ENCODE results near the gene CD63. TPM values are rescaled to one million over a fixed set of nuclear protein-coding genes. Genes with fewer than 3 reads are reported as not detected.

CD63 gene
- total RNA-seq, 1 donor from 2014 or later: 870 TPM

DNA sequence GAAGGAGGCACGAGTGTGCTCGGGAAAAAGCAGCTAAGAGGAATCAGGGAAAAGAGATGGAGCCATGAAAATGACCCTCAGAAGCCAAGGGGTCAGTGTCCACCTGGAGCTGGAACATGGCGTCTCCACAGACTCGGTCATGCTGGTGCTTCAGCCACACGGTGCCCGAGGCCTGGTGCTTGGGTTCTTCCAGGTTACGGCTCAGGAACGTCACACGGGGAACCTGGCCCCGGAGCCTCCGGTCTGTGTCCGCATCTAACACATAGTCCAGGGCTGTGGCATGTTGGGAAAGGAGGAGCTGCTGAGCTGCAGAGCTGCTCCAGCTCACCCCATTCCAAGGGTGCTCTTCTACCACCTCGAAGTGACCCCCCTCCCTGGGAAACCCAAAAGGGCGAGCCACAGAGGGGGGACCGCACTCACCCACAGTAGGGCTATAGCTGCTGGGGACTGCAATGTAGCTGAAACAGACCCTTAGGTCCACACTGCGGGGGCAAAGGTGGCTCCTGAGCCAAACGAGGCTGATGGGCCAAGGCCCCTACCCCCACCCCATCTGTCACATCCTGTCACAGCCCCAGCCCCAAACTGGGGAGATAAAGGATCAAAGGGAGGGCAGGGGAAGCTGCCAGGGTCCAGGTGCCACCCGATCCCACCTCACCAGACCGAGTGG, 31.9 kb downstream of the CD63 start:
- no peak for ATAC-seq
- peak; percentile 49 for DNase-seq (ENCODE audit: low spot score)
- intact Hi-C loops (cut with DNase I): no loop called here

DNA sequence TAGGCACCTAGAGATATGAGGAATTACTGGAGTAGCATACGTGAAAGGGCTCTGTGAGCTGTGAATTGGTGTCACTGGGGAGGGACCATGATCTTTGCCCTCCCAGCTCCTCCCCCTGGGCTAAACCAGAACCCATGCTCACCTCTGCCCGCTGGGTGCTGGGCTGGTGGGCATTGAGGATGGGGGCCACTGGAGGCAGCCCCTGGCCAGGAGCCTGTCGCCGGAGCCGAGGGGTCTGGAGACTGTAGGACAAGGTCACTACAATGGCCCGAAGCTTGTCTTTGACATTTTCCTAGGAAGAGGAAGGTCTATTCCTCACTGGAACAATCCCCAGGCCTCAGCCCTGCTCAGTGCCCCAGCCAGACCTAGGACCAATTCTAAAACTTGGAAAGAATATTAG, 32.7 kb downstream of the CD63 start:
- ATAC-seq: no peak
- DNase-seq (ENCODE audit: low spot score): peak; percentile 28
- intact Hi-C loops (cut with DNase I): no loop called here

DNA sequence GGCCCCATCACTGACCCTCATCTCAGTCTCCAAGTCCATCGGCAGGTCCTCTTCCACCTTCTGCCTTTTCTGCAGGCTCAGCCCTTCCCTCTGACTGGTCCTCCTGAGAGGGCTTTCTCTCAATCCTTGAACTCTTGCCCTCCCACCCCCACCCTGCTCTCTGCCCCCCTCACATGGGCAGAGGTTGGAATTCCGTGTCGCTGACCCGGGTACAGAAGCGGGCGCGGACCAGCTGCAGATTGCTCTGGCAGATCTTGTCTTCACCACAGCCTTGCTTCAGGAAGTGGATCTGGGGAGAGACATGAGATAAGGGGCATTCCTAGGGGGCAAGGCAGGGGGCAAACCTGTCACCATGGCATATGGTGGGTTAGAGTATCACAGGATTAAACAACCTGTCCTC, 33.5 kb downstream of the CD63 start:
- intact Hi-C loops (cut with DNase I): no loop called here
- ATAC-seq: no peak
- peak; percentile 48 for DNase-seq (ENCODE audit: low spot score)

DNA sequence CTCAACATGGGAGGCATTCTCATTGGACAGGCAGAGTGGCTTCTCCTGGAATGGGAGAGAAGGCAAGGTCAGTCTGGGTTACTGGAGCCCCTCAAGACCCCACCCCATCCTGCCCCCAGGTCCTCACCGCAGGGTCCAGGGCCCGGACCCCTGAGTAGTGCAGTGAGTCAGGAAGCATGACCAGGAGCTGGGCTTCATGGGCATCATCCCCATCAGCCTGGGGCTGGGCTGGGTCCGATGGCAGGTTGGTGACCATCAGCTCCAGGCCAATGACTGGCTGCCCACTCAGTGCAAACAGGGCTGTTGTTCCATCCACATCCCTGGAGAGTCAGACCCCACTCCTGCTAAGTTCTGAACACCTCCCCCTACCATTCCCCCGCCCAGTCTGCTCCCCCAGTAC, 34.2 kb downstream of the CD63 start:
- intact Hi-C loops (cut with DNase I): no loop called here
- ATAC-seq (no peak), DNase-seq (ENCODE audit: low spot score) (peak; percentile 33)

DNA sequence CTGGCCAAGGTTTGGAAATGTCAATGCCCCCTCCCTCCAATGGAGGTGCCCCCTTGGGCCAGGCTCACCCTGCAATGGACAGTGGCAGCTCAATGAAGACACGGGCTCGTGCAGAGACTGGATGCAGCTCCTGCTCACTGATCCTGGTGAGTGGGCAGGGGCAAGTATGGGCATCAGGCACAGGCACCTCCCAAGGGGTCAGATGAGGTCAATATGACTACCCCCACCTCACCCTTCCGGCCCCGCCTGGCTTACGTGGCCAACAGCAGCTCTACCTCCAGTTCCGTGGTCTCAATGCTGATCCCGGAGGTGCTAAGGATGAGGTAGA, 34.7 kb downstream of the CD63 start:
- intact Hi-C loops (cut with DNase I): no loop called here
- ATAC-seq (no peak), DNase-seq (ENCODE audit: low spot score) (peak; percentile 49)

DNA sequence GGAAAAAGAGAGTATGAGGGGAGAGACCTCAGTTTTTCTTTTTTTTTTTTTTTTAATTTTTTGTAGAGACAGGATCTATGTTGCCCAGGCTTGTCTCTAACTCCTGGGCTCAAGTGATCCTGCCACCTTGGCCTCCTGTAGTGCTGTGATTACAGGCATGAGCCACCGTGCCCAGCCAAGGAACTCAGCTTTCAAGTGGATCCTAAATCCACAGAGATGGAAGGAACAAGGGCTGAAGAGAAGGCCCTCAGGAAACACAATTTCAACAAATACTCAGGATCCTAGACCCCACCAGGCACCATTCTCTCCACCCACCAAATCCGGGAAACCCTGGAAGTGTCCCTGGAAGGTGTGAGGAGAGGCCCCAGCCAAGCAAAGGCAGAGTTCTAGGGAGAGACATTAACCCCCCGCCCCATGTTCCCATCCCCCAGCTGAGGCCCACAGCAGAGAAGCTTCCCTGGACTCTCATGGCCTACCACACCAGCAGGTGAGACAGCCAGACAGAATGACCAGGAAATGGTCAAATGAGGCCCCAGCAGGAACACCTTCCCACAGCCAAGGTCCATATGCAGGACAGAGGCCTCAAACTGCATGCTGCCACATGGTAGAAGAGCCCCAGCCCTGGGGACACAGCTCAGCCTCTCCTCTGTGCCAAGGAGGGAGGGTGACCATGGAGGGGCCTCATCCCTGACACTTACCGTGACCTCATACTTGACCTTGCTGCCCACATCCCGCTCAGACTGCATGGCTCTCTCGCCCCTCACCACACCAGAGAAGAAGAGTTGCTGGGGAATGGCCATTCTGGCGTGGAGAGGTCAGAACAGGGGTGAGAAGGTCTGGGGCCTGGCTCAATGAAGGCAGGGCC, 35.3 kb downstream of the CD63 start:
- intact Hi-C loops (cut with DNase I): no loop called here
- DNase-seq (ENCODE audit: low spot score) (peak; percentile 25), ATAC-seq (no peak)

DNA sequence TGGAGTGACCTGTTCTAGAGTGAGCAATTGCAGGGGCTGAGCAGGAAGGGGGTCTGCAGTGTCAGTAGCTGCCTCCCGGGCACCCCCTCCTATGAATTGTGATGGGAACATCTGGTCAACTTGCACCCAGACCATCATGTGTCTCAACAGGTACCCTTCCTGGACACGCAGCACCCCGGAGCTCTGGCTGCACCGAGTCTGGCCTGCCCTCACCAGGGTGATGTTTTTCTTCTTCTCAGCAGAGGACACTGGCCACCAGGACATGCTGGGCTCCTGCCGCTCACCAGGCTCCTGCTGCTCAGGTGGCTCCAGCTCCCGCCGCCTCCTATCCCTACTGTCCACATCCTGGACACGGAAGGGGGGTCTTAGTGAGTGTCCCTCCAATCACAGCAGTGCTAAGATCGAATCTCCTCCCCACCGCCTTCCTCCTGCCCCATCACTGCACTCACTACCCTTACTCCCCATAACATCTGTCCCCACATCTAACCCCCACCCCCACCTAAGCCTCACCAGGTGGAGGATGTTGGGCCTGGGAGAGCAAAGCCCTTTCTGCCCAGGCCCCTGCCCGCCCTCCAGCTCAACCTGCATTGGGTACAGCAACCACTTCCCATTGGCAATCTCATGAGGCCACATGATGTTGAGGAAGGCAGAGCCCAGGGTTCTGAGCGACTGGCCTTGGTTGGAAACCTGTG, 36.0 kb downstream of the CD63 start:
- DNase-seq (ENCODE audit: low spot score): peak; percentile 31
- intact Hi-C loops (cut with DNase I): no loop called here
- no peak for ATAC-seq

DNA sequence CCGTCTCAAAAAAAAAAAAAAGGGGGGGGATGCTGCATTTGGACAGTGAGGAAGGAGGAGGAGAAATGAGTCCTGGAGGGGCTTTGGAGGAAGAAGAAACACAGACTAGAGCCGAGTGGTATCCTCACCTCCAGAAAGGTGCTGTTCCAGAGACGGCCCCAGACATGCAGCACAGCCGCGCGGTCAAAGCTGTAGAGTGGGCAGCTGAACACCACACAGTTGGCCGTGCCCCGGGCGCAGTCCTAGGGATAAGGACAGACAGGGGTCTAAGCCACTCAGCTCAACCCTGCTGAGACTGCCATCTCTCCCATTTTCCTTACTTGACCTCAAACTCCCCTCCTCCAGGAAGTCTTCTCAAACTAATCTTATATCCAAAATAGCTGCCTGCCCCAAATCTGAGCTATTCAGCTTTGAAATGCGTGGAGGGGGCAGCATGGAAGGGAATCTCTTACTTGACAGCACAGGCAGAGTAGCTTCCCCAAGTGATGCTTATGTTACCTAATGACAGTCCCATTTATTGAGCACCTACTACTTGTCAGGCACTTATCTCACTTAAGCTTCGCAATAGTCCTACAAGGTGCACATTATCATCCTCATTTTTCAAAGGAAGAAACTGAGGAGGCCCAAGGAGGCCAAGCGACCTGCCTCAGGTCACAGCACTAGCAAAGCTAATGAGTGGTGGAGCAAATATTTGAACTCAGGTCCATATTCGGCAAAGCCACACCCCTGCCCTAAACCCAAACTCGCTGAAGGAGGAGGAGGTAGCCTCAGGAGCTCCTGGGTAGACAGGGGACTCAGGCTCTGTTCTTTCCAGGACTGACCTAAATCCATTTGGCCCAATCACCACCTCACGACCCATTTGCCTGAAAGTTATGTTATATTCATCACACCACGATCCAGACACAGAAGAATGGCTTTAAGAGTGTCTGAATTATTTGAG, 39.8 kb downstream of the CD63 start:
- no peak for ATAC-seq

DNA sequence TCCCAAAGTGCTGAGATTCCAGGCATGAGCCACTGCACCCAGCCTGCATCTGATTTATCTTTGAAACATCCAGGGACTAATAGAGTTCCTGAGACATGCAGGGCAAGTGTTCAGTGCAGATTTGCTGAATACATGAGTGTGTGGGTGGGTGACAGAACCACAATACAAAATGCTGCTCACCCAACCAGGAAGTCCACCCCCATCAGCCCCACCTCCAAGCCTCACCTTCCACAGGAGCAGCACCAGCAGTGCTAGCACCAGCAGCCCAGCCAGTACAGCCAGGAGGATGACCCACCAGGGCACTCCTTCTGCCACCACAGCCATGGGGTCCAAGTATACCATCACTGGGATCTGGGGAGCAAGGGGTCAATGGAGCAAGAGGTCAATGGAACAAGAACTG, 41.1 kb downstream of the CD63 start:
- DNase-seq (ENCODE audit: low spot score) (peak; percentile 44), ATAC-seq (no peak)
- intact Hi-C loops (cut with DNase I): no loop called here

More for the DNA sequence above, 39.8 kb downstream of the CD63 start:
- DNase-seq (ENCODE audit: low spot score): peak; percentile 43
- intact Hi-C loops (cut with DNase I): no loop called here

DNA sequence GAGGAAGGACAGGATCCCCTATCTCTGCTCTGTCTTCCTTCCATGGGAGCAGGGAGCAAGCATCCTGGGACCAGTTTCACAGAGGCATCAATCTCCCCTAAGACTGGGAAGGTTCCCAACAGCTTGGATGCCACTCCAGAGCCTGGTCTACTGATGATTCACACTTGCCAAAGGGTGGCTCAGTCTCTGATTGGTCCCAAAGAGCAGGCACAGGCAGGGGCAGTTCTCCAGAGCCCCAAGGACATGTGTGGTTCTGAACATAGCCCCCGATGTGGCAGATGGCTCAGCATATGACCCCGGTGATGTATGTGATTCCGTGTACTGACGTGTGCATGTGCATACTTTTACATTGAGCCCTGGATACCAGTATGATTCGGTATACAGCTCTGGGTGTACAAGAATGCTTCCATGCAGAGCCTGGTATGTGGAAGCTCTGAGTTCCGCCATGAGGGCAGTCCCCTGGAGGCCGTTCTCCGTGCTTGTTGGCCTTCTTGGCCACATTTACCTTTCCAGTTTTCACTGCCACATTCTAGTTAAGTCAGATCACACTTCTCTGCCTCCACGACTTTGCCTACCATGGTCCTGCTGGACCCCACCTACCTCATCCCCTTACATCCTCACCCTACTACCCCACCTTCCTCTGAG, 42.3 kb downstream of the CD63 start:
- intact Hi-C loops (cut with DNase I): no loop called here
- ATAC-seq: no peak
- peak; percentile 8 for DNase-seq (ENCODE audit: low spot score)

DNA sequence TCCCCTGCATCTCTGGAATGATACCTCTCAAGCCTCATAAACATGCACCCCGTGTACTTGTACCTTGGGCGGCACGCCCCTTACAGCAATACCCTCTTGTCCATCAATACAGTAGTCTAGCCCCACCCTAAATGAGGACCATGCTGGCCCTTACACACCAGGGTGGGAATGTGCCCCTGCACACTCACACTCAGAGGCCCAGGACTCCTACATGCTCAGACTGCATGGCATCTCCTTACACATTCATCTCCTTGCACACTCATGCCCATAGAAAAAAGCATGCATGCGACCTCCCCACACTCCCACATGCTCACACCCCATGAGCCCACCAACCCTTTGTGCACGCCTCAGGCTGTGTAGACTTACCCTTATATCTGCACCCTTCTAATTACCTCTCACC, 43.1 kb downstream of the CD63 start:
- ATAC-seq: no peak
- DNase-seq (ENCODE audit: low spot score): peak; percentile 33
- intact Hi-C loops (cut with DNase I): no loop called here

DNA sequence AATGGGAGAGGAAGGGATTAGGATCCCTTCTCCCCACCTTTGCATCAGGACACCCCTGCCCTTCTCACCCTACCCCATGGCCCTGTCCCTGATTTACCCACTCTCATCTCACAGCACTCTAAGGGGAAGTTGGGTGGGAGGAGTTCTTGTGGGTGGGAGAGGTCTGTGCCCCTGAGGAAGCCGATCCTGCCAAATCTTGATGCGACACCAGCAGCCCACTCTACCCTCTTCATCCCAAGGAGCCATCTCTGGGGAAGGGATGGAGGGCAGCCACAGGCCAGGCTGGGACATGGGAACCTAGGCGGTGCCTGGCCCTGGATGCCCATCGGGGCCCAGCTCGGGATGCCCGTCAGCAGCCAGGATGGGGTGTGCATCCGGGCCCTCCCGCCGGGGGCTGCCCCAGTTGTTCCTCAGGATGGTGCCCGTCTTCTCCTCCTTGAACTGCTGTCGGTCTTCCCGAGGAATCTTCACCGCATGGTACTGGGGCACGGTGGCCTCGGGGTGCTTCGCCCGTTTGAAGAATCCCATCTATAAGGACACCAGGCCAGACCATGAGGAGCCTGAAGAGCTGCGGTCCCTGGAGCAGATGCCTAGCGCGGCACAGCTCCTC, 43.9 kb downstream of the CD63 start:
- intact Hi-C loops (cut with DNase I): no loop called here
- ATAC-seq (no peak), DNase-seq (ENCODE audit: low spot score) (peak; percentile 52)

DNA sequence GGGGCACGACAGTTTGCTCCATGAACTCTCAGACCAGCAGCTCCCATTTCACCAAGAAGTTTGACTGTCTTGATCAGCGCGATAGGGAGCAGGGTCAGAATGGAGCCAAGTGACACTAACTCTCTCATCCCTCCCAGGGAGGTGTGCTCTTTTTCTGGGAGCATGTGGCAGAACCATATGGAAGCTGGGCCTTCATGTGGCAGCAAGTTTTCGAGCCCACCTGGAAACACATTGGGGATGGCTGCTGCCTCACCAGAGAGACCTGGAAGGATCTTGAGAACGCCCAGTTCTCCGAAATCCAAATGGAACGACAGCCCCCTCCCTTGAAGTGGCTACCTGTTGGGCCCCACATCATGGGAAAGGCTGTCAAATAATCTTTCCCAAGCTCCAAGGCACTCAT, 45.1 kb downstream of the CD63 start:
- ATAC-seq: no peak
- intact Hi-C loops (cut with DNase I): no loop called here
- DNase-seq (ENCODE audit: low spot score): peak; percentile 17

DNA sequence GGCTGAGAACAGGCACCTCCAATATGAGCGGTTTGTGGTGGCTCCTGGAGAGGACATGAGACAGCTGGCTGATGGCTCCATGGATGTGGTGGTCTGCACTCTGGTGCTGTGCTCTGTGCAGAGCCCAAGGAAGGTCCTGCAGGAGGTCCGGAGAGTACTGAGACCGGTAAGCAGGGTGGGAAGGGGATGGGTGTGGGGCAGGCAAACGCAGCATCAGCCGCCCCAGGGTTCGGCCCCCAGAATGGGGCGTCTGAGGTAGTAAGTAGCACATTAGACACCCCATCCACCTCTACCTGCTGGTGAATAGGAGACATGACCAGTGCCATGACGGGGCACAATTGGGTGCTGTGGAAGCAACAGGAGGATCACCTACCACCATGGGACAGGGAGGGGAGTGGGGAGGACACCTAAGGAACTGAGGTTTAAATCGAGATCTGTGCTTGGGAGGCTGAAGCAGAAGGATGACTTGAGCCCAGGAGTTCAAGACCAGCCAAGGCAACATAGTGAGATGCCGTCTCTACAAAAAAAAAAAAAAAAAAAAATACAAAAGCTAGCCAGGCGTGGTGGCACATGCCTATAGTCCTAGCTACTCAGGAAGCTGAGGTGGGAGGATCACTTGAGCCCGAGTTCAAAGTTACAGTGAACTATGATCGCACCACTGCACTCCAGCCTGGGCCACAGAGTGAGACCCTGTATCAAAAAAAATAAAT, 46.6 kb downstream of the CD63 start:
- intact Hi-C loops (cut with DNase I): no loop called here
- ATAC-seq (no peak), DNase-seq (ENCODE audit: low spot score) (peak; percentile 42)

DNA sequence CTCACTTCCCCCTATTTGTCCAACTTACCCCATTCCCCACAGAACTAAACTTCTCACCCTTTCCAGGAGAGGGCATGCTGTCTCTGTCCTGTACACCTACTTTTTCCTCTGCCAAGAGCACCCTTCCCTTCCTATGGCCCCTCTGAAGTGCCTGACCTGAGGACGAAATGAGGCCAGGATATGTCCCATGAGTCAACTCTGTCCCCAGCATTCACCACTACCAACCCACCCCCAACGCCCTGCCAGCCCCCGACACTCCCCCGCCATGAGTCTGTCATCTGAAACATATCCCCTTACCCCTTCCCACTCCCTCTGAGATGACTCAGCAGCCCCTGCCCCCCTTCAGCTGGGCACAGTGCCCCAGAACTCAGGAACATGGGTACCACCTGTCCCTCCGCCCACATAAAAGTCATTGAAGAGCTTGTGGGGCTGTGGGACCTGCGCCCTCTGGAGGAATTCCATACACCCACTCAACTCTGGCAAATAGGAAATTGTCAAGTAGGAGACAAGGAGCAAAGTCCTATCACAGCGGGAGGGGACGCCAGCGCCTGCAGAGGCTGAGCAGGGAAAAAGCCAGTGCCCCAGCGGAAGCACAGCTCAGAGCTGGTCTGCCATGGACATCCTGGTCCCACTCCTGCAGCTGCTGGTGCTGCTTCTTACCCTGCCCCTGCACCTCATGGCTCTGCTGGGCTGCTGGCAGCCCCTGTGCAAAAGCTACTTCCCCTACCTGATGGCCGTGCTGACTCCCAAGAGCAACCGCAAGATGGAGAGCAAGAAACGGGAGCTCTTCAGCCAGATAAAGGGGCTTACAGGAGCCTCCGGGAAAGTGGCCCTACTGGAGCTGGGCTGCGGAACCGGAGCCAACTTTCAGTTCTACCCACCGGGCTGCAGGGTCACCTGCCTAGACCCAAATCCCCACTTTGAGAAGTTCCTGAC, 47.4 kb downstream of the CD63 start:
- DNase-seq (ENCODE audit: low spot score): peak; percentile 60
- ATAC-seq: peak; percentile 63
- intact Hi-C loops (cut with DNase I): no loop called here

DNA sequence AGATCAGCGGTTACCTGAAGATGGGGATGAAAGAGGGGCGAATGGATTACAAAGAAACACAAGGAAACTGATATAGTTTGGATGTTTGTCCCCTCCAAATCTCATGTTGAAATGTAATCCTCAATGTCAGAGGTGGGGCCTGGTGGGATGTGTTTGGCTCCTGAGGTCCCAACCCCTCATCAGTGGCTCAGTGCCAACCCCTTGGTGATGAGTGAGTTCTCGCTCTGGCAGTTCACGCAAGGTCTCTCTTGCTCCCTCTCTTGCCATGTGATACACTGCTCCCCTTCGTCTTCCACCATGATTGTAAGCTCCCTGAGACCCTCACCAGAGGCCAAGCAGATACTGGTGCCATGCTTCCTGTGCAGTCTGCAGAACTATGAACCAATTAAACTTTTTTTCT, 49.1 kb downstream of the CD63 start:
- DNase-seq (ENCODE audit: low spot score) (peak; percentile 56), ATAC-seq (no peak)
- intact Hi-C loops (cut with DNase I): loop anchor here (10.0 kb wide), 1 partner anchor 45 kb away; the partner anchor contains the start of genes CD63 and RDH5
